C4-2B (cell line): ENCODE results near the gene UBL4A.

Experiments
- ZFX ChIP-seq: fragments of 450-650 bp; IDR thresholded peaks from 2 replicates; pipeline ENCODE4 v1.6.1; 2017
- TF ChIP-seq, protein P1 (sequence below): fragments of 450-650 bp; conservative IDR thresholded peaks from 2 replicates; pipeline ENCODE4 v1.5.1; 2017; ENCODE audit warnings: mild to moderate bottlenecking

DNA sequence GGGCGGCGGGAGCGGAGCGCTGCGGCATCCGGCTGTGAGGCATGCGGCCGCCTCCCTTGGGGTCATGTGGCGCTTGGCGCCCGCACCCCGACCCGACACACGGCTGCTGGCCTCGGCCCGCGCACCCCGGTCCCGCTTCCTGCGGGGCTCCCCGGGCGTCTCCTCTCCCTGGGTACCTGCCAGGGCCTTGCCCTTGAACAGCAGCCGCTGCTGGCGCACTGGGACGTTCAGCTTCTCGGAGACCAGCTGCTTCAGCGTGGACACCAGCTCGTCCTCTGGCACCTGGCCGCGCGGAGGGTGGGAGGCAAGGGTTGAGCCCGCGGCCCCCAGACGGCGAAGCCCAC is 391 bp downstream of the UBL4A start:
- TF ChIP-seq, protein P1, sequence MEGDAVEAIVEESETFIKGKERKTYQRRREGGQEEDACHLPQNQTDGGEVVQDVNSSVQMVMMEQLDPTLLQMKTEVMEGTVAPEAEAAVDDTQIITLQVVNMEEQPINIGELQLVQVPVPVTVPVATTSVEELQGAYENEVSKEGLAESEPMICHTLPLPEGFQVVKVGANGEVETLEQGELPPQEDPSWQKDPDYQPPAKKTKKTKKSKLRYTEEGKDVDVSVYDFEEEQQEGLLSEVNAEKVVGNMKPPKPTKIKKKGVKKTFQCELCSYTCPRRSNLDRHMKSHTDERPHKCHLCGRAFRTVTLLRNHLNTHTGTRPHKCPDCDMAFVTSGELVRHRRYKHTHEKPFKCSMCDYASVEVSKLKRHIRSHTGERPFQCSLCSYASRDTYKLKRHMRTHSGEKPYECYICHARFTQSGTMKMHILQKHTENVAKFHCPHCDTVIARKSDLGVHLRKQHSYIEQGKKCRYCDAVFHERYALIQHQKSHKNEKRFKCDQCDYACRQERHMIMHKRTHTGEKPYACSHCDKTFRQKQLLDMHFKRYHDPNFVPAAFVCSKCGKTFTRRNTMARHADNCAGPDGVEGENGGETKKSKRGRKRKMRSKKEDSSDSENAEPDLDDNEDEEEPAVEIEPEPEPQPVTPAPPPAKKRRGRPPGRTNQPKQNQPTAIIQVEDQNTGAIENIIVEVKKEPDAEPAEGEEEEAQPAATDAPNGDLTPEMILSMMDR: no peak
- peak; percentile 72 for TF ChIP-seq ZFX
